OCI-LY7 (cell line): Measurements from ENCODE around the gene CIDEA. TPM values are rescaled to one million over a fixed set of nuclear protein-coding genes. Genes with fewer than 3 reads are reported as not detected.

Source experiments
- BruUV-seq: library from RNA; stranded (reverse); fragments of 400-500 nt; replicated peaks from 2 replicates; lab custom pipeline; 2021; lab: Mats Ljungman, UMichigan
- CTCF ChIA-PET: fragments of 300-600 bp; sonication (Branson Sonifier 250); formaldehyde crosslinking; loops from one replicate; lab custom pipeline; 2022; ENCODE audit warnings: antibody characterized with exemption; ENCODE audit not compliant: unreplicated experiment; lab: Charles Lee
- POLR2A ChIA-PET: fragments of 300-600 bp; sonication (Branson Sonifier 250); formaldehyde crosslinking; loops from one replicate; lab custom pipeline; 2022; ENCODE audit warnings: antibody characterized with exemption; lab: Charles Lee
- DNase-seq: peaks from one replicate; pipeline ENCODE4 v3.0.0-alpha.2; 2015; ENCODE audit warnings: low spot score
- H2AFZ ChIP-seq: fragments of 200-600 bp; sonication (generic), shearing (Covaris generic); 2 replicates; pipeline ENCODE4 v1.6.1; 2014; ENCODE audit warnings: mild to moderate bottlenecking, antibody characterized with exemption, low read length, moderate library complexity
- H3K27ac ChIP-seq: fragments of 200-600 bp; sonication (generic); 2 replicates; pipeline ENCODE4 v1.5.1; 2014; ENCODE audit warnings: mixed run types, low read depth, mild to moderate bottlenecking, moderate library complexity, low read length, inconsistent platforms; ENCODE audit not compliant: poor library complexity, severe bottlenecking
- H3K36me3 ChIP-seq: fragments of 200-600 bp; sonication (generic); 2 replicates; pipeline ENCODE4 v1.6.1; 2014; ENCODE audit warnings: mild to moderate bottlenecking, antibody characterized with exemption, low read length, moderate library complexity, mixed read lengths; ENCODE audit not compliant: insufficient read depth
- H3K4me1 ChIP-seq: fragments of 200-600 bp; sonication (generic); 2 replicates; pipeline ENCODE4 v1.5.1; 2014; ENCODE audit warnings: mild to moderate bottlenecking, low read length; ENCODE audit not compliant: insufficient read depth, poor library complexity, severe bottlenecking
- H3K4me2 ChIP-seq: fragments of 200-600 bp; sonication (generic); 2 replicates; pipeline ENCODE4 v1.6.1; 2014; ENCODE audit warnings: mild to moderate bottlenecking, low read length
- H3K4me3 ChIP-seq: fragments of 200-600 bp; sonication (generic); 2 replicates; pipeline ENCODE4 v1.5.1; 2014; ENCODE audit warnings: mild to moderate bottlenecking, low read depth, low read length; ENCODE audit not compliant: poor library complexity, severe bottlenecking
- H3K79me2 ChIP-seq: fragments of 200-600 bp; sonication (generic); 2 replicates; pipeline ENCODE4 v1.6.1; 2016; ENCODE audit warnings: low read depth, mild to moderate bottlenecking, low read length, moderate library complexity, mixed read lengths; ENCODE audit not compliant: insufficient read depth
- H3K9me2 ChIP-seq: fragments of 200-600 bp; sonication (generic); 2 replicates; pipeline ENCODE4 v1.6.1; 2016; ENCODE audit warnings: mild to moderate bottlenecking, low read length, mixed read lengths; ENCODE audit not compliant: insufficient read depth
- H3K9me3 ChIP-seq: fragments of 200-600 bp; sonication (generic); 2 replicates; pipeline ENCODE4 v1.6.1; 2014; ENCODE audit warnings: mild to moderate bottlenecking, mixed run types, low read length, mixed read lengths
- H4K20me1 ChIP-seq: fragments of 200-600 bp; sonication (generic); 2 replicates; pipeline ENCODE4 v1.6.1; 2014; ENCODE audit warnings: mild to moderate bottlenecking, antibody characterized with exemption, low read length, moderate library complexity, mixed read lengths; ENCODE audit not compliant: insufficient read depth
- CTCF ChIP-seq: fragments of 200-600 bp; sonication (generic); conservative IDR thresholded peaks from 2 replicates; pipeline ENCODE4 v1.5.1; 2014; ENCODE audit warnings: mild to moderate bottlenecking, antibody characterized with exemption, low read length, moderate library complexity, mixed read lengths
- EZH2phosphoT487 ChIP-seq: fragments of 200-600 bp; sonication (generic); IDR thresholded peaks from 2 replicates; pipeline ENCODE4 v1.6.1; 2018; ENCODE audit warnings: low read depth, borderline replicate concordance, mild to moderate bottlenecking, mixed run types, antibody characterized with exemption, low read length, moderate library complexity, mixed read lengths
- intact Hi-C: fragments of 100-400 bp; cut with micrococcal nuclease; formaldehyde crosslinking; loops from one replicate; pipeline ENCODE4 v1.10.0; 2022; ENCODE audit not compliant: unreplicated experiment
- total RNA-seq, 2 experiments: library from RNA; depleted of rRNA in 1 of 2; stranded (reverse); fragments of >200 nt in 1 of 2; shearing (Covaris generic) in 1 of 2; gene quantifications; 2 replicates each; pipeline ENCODE4 v1.2.3, GENCODE V29; 2014 to 2022

CIDEA gene
- total RNA-seq, 2 experiments from 2014 or later, result not detected

GRCh38 chr18:12291161-12291560, 37.0 kb downstream of the CIDEA start:
- intact Hi-C loops, result no loop called here
- CTCF ChIA-PET, result no interaction called here
- no peak for DNase-seq

GRCh38 chr18:12291690-12292089, 37.5 kb downstream of the CIDEA start:
- DNase-seq, result no peak
- Histone ChIP-seq H2AFZ (no peak overlapping the region), H3K27ac (no peak overlapping the region), H3K9me2 (no peaks in the 10 kb centered on the region), H3K9me3 (no peaks in the 10 kb centered on the region), H3K4me1 (no peaks in the 10 kb centered on the region), H3K4me2 (no peak overlapping the region), H3K79me2 (no peaks in the 10 kb centered on the region), H4K20me1 (no peaks in the 10 kb centered on the region), H3K4me3 (no peak overlapping the region), H3K36me3 (no peaks in the 10 kb centered on the region)
- BruUV-seq, result no TSS peak
- CTCF ChIA-PET, result no interaction called here
- intact Hi-C loops, result no loop called here
- no peak for TF ChIP-seq CTCF
- no peak for TF ChIP-seq EZH2phosphoT487
- POLR2A ChIA-PET, result interaction anchor here (0.6 to 0.7 kb wide), 2 partner anchors 47 to 1787 kb away, joined by 3 read pairs; no protein-coding TSS in a partner anchor

More at GRCh38 chr18:12291161-12291560, 37.0 kb downstream of the CIDEA start:
- H3K4me2 ChIP-seq, result no peak overlapping the region
- H3K9me3 ChIP-seq, result no peaks in the 10 kb centered on the region
- no peaks in the 10 kb centered on the region for H3K9me2 ChIP-seq
- H3K36me3 ChIP-seq, result no peaks in the 10 kb centered on the region
- POLR2A ChIA-PET, result interaction anchor here (0.6 kb wide), 1 partner anchor 56 kb away, joined by 3 read pairs; no protein-coding TSS in a partner anchor
- H3K4me3 ChIP-seq, result no peak overlapping the region
- no TSS peak for BruUV-seq
- H2AFZ ChIP-seq, result no peak overlapping the region
- H3K79me2 ChIP-seq, result no peaks in the 10 kb centered on the region
- TF ChIP-seq EZH2phosphoT487 (no peak), CTCF (no peak)
- no peaks in the 10 kb centered on the region for H3K4me1 ChIP-seq
- H3K27ac ChIP-seq, result no peak overlapping the region
- no peaks in the 10 kb centered on the region for H4K20me1 ChIP-seq

GRCh38 chr18:12293831-12294230, 39.7 kb downstream of the CIDEA start:
- DNase-seq, result no peak
- H3K4me1 ChIP-seq, result no peaks in the 10 kb centered on the region
- H3K4me3 ChIP-seq, result no peak overlapping the region
- intact Hi-C loops, result no loop called here
- H3K4me2 ChIP-seq, result no peak overlapping the region
- POLR2A ChIA-PET, result no interaction called here
- no peaks in the 10 kb centered on the region for H3K9me2 ChIP-seq
- H3K9me3 ChIP-seq, result no peaks in the 10 kb centered on the region
- H3K27ac ChIP-seq, result no peak overlapping the region
- no peaks in the 10 kb centered on the region for H3K36me3 ChIP-seq
- no peak overlapping the region for H2AFZ ChIP-seq
- no peaks in the 10 kb centered on the region for H4K20me1 ChIP-seq
- CTCF ChIA-PET, result no interaction called here
- H3K79me2 ChIP-seq, result no peaks in the 10 kb centered on the region
- BruUV-seq, result no TSS peak
- TF ChIP-seq EZH2phosphoT487, result no peak
- no peak for TF ChIP-seq CTCF
